Measurements from ENCODE around the gene PTPRD. TPM values are rescaled to one million over a fixed set of nuclear protein-coding genes. Genes with fewer than 3 reads are reported as not detected.

Gene PTPRD
- total and polyA plus RNA-seq, 9 of the 15 experiments (the other 6 are each of a cell fraction or from before 2014, with no cell fraction given) = 0.11 TPM; not detected in 8

- no TSS peak for BruUV-seq (replicated peaks)
- Histone ChIP-seq H4K20me1 (replicated peaks; ENCODE audit: control insufficient read depth, insufficient read depth, low read length) (no peaks in the 10 kb centered on the region), H2AFZ (ENCODE audit: low read depth, low read length) (no peak overlapping the region), H3K4me3 (no peak overlapping the region), H3K4me2 (ENCODE audit: insufficient read depth, low read length) (no peak overlapping the region), H3K79me2 (ENCODE audit: control insufficient read depth, insufficient read depth, low read length) (no peaks in the 10 kb centered on the region), H3K9ac (ENCODE audit: insufficient read depth in 1 of 2, low read depth in 2 of 2, low read length in 2 of 2) (no peak overlapping the region), H3K27ac (ENCODE audit: extremely low read depth, low read depth, low read length) (no peak overlapping the region), H3K27me3 (ENCODE audit: control insufficient read depth in 2 of 2, insufficient read depth in 2 of 2, low read length in 2 of 2) (no peaks in the 10 kb centered on the region), H3K4me1 (replicated peaks in 1 of 2; ENCODE audit: control insufficient read depth in 2 of 2, insufficient read depth in 2 of 2, low read length in 2 of 2) (no peaks in the 10 kb centered on the region), H3K36me3 (ENCODE audit: control insufficient read depth, insufficient read depth, low read length) (no peaks in the 10 kb centered on the region), H3K9me1 (ENCODE audit: control insufficient read depth, insufficient read depth, low read length) (no peaks in the 10 kb centered on the region), H3K9me3 (replicated peaks; ENCODE audit: control insufficient read depth, insufficient read depth, low read depth, low read length) (no peaks in the 10 kb centered on the region)
- intact Hi-C loops (cut with micrococcal nuclease) = no loop called here
- FAIRE-seq = no peak
- no peak for DNase-seq (ENCODE audit: extremely low read depth in 1 of 4, low spot score in 3 of 4)
- ChIA-PET CTCF (ENCODE audit: low intra/inter-chr PET ratio) (no interaction called here), POLR2A (no interaction called here)
- TF ChIP-seq MAFF (IDR thresholded peaks at IDR 0.05; ENCODE audit: low read length) = no peak
- no peak for TF ChIP-seq NONO (IDR thresholded peaks at IDR 0.05; ENCODE audit: low read depth in 2 of 2, low read length in 1 of 2)
- no peak for TF ChIP-seq ZNF263 (CRISPR knock-in tag; IDR thresholded peaks at IDR 0.05; ENCODE audit: borderline replicate concordance)
- TF ChIP-seq RFX1 (IDR thresholded peaks at IDR 0.05) = no peak
- TF ChIP-seq MTF1 (CRISPR knock-in tag; IDR thresholded peaks at IDR 0.05; ENCODE audit: borderline replicate concordance) = no peak
- TF ChIP-seq ETS2 (tag; IDR thresholded peaks at IDR 0.05; ENCODE audit: borderline replicate concordance, poor library complexity, severe bottlenecking) = no peak
- TF ChIP-seq C11orf30 (IDR thresholded peaks at IDR 0.05; ENCODE audit: low read depth) = no peak
- TF ChIP-seq XRCC4 (IDR thresholded peaks at IDR 0.05; ENCODE audit: extremely low read depth, insufficient read depth, insufficient read length) = no peak
- TF ChIP-seq ZNF124 (CRISPR knock-in tag; IDR thresholded peaks at IDR 0.05) = no peak
- no peak for TF ChIP-seq ZNF511 (CRISPR knock-in tag; IDR thresholded peaks at IDR 0.05)
- no peak for TF ChIP-seq ZFX (CRISPR knock-in tag; IDR thresholded peaks at IDR 0.05)
- TF ChIP-seq, protein P1, sequence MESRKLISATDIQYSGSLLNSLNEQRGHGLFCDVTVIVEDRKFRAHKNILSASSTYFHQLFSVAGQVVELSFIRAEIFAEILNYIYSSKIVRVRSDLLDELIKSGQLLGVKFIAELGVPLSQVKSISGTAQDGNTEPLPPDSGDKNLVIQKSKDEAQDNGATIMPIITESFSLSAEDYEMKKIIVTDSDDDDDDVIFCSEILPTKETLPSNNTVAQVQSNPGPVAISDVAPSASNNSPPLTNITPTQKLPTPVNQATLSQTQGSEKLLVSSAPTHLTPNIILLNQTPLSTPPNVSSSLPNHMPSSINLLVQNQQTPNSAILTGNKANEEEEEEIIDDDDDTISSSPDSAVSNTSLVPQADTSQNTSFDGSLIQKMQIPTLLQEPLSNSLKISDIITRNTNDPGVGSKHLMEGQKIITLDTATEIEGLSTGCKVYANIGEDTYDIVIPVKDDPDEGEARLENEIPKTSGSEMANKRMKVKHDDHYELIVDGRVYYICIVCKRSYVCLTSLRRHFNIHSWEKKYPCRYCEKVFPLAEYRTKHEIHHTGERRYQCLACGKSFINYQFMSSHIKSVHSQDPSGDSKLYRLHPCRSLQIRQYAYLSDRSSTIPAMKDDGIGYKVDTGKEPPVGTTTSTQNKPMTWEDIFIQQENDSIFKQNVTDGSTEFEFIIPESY (CRISPR knock-in tag; IDR thresholded peaks at IDR 0.05) = no peak
- no peak for TF ChIP-seq ZNF436 (CRISPR knock-in tag; IDR thresholded peaks at IDR 0.05)
- no peak for TF ChIP-seq BDP1 (IDR thresholded peaks at IDR 0.05; ENCODE audit: insufficient read depth, insufficient read length)
- in situ Hi-C loops (cut with MboI) = no loop called here
- ATAC-seq = no peak
- WGBS (ENCODE audit: insufficient coverage, low coverage, missing lambda C conversion rate) = 0% methylated on average over 1 of the region's 1 CpG
Observed at GRCh38 chr9:10228082-10228481, 384.7 kb downstream of the PTPRD start.
